GM21381 (cell line): ENCODE measurements around the gene FAM217B.
"Not testable (repeated sequence)": the region's sequence is repeated elsewhere in the genome, so short reads cannot be mapped to it uniquely, and the experiment has no call there.

Experiments
- ATAC-seq: cut with Tn5 transposase; IDR thresholded peaks from one replicate; pipeline ENCODE4 v1.9.1; 2021; ENCODE audit warnings: mild to moderate bottlenecking, moderate library complexity; ENCODE audit not compliant: unreplicated experiment

FAM217B gene

GRCh38 chr20:59938696-59939051 lies 1.5 kb upstream of the FAM217B start:
- ATAC-seq: no peak

DNA sequence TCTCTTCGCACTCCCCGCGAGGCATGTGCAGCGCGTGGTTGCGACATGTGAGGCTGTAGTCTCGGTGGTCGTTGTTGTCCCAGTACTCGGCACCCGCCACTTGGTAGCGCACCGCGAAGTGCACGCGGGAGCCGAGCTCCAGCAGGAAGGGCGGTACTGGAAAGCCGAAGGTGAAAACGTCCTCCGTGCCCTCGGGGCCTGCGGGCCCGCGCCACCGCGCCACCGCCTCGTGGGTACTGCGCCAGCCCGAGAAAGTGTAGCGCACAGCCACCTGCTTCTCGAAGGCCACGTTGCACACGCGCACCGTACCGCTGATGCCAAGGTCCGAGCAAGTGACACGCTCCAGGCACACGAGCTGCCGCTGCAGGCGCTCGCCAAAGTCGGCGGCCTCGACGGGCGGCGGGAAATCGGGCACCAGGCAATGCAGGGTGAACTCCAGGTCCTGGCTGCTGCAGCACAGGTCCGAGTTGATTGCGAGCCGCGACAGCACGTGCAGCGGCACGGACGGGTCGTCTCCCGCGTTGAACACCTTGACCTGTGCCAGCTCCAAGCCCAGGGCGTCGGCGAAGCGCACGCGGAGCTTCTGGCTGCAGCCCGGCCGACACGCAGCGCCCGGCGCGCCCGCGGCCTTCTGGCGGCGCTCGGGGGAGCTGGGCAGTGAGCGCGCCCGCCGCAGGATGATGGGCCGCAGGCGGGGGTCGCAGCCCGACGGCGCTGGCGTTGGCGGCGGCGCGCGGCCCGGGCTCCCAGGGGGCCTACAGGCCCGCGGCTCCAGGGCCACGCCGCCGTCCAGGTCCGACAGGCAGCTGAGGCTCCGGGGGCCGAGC lies 924 bp upstream of the FAM217B start:
- peak; percentile 3 for ATAC-seq

- peak; percentile 34 for ATAC-seq
These were observed 385 bp upstream of the FAM217B start for GRCh38 chr20:59939879-59940128.

DNA sequence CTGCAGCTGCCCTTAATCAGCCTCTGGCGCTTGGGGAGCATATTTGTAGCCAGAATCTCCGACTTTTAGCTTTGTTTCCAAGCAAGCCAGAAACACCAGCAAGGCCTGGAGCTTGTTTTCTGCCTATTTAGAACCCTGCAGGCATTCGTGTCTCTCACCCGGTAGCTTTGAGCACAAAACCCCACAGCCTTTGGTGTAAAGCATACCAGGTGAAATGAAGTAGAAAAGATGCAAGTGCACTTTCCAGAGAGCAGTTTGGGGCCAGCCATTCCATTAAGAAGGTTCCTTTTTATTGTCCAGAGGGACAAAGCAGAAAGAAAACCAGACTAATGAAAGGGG lies 736 bp downstream of the FAM217B start:
- ATAC-seq: peak; percentile 8

- ATAC-seq: no peak
These were observed 2.1 kb downstream of the FAM217B start for GRCh38 chr20:59942245-59942644.

- no peak for ATAC-seq
These were observed 4.5 kb downstream of the FAM217B start for GRCh38 chr20:59944726-59945125.

DNA sequence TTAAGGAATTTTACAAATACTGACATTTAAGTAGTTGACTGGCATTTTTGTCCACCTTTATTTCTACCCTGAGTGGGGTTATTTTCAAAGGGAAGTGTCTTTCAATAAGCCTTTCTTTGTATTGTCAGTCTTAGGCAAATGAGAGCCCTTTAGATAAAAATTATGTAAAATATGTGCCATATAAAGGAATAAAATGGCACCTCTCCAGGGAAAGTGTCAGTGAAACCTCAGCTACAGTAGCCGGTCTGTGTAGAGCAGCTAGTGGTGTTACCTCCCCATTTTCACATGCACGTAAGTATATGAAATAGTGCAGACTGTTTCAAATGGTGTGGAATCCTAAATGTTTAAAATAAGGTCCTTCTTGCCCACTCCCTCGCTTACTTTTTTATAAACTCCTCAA lies 5.0 kb downstream of the FAM217B start:
- no peak for ATAC-seq

DNA sequence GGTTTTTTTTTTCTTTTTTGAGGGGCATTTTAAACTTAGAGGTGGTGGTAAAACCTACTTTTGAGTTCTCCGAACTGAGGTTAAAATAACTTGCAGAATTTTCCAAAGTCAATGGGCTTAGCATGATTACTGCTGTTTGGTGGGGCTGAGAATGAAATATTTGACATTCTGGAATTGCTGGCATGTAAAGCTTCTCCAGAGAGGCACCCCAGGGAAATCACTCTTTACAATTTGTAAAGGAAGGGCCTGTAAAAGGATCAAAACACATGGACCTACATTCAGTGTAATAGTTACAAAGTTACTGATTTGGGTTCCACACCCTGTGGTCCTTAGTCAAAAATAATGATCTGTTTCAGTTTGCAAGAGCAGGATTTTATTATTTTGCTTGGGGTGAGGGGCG lies 5.5 kb downstream of the FAM217B start:
- ATAC-seq: no peak

DNA sequence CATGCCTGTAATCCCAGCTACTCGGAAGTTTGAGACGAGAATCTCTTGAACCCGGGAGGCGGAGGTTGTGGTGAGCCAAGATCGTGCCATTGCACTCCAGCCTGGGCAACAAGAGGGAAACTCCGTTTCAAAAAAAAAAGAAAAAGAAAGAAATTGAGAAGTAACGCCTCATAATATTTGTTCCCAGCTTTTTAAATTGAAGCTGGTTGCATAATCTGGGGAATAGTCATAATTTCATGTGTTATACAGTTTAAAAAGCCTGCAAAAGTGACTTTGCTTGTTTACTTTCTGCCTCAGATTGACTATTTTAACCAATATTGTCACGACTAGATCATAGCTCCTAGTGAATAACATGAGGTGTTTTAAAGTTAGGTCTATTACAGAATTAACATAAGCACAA lies 7.2 kb downstream of the FAM217B start:
- no peak for ATAC-seq

DNA sequence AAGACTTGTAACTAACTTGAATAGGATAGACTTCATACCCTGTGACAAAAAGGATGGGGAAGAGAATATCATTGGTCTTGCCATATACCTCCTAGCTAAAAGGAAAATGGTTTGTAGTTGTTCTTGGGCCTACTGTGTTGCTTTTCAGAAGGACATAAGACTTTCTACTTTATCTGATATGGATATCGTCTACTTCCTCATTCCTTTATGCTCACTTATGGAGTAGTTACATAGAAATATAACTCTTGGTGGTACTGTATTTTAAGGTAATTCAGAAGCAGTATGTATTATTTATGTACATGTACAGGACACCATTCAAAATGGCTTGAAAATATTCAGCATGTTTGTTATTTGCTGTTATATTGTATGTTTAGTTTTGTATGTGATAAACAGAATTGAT lies 8.0 kb downstream of the FAM217B start:
- no peak for ATAC-seq

DNA sequence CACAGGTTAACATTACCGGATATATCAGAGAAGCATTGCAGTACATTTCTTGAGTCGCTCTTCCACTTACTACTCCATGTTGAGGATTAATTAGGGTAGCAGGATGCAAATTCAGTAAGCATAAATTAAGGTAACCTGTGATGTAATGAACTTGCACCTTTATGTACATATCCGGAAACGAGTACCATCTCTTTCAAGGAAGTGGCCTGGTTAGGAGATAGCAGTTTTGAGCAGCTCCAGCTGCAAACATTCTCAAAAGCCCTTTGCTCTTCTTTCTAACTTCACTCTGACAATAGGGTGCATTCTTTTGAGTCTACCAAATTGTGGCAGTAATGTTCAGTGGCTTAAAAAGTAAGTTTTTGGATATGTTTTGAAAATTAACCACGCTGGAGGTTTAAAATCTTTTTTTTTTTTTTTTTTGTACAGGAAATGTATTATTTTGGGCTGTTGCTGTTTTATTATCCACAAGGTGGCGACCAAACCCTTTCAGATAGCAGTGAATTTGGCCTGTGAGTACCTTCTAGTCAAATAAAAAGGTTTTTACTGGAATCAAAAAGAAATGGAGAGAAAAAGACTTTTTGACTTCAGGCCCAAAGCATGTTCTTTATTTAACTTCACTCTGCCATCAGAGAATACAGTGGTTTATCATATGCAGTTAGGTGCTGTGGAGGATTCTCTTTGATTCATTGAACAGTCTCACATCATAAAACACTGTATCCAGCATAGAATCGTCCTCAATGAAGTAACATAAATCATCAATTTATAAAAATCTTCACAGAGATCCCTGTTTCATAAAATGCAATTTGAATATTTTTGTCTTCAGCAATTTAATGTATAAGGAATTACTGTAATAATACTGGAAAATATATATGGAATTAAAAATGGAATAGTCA lies 8.9 kb downstream of the FAM217B start:
- no peak for ATAC-seq

GRCh38 chr20:59949911-59950310 lies 9.7 kb downstream of the FAM217B start:
- no peak for ATAC-seq

DNA sequence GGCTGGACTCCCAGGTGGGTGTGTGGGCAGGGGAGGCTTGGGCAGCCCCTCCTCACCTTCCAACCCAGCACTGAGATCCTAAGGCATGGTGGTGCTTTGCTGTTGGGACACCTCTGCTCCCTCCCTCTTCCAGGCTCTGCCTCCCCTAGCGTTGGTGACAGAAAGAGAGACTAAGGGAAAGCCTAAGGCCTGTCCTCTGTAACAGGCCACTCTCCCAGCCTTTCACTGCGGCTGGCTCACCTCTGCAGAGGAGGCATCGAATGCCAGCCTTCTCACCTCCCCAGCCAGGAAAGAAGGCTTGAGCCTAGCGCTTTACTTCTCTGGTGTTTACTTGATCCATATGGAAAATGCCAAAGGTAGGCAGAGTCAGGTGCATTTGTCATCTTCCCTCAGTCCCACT lies 14.5 kb downstream of the FAM217B start:
- ATAC-seq: no peak

DNA sequence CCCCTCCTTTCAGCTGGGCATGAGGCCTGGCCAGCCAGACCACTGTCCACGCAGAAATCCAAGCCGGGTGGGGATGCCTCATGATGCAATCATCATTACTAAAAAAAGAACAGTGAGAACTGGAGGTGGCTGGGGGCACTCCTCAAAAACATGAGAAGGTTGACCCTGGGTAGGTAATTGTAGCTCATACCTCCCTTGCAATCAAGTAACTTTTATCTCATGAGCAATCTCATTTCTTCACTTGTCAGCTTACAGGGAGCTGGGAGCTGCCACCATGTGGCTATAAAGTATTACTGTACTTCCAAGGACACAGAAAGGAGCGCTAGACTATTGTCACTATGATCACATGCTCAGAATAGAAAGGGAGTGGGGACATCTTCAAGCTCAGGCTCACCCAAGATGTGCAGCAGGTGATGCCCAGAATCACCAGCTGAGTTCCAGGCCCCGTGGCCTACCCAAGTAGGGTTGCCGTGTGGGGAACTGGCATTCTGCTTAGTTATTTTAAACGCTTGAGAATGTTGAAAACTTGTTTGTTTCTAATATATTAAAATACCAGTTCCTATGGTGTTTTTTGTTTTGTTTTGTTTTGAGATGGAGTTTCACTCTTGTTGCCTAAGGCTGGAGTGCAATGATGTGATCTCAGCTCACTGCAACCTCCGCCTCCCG lies 15.1 kb downstream of the FAM217B start:
- ATAC-seq: no peak

DNA sequence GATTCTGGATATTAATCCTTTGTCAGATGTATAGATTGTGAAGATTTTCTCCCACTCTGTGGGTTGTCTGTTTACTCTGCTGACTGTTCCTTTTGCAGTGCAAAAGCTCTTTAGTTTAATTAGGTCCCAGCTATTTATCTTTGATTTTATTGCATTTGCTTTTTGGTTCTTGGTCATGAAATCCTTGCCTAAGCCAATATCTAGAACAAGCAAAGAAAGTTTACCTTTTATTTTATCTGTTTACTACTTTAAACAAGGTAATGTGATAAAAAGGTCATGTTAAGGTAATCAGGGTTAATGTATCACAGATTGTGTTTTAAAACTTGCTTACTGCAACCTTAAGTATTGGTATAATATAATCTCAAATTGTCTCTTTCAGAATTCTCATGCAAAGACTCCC lies 17.4 kb downstream of the FAM217B start:
- ATAC-seq: not testable (repeated sequence)

DNA sequence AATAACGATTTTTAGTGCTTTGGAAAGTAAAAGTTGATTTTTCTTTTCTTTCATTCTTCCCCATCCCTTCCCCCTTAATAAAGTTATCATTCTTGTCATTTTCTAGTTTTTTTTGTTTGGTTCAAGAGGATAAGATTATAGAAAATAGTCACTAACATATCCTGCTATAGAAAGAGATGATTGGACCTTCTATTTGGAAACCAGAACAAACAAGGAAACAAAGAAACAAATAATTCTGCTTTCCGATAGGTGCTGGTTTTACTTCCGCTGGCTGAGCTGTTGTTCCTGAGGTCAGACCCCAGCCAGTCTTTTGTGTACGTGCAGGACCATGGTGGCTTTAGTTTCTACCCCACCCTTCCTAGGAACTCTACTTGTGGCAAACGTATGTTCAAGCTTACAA lies 17.9 kb downstream of the FAM217B start, which contains the start of gene CDH26:
CDH26 (plus strand) TSS at position 301 of the 400 bp plus-strand sequence. CDS start 304 bp downstream, outside the sequence.
- no peak for ATAC-seq

DNA sequence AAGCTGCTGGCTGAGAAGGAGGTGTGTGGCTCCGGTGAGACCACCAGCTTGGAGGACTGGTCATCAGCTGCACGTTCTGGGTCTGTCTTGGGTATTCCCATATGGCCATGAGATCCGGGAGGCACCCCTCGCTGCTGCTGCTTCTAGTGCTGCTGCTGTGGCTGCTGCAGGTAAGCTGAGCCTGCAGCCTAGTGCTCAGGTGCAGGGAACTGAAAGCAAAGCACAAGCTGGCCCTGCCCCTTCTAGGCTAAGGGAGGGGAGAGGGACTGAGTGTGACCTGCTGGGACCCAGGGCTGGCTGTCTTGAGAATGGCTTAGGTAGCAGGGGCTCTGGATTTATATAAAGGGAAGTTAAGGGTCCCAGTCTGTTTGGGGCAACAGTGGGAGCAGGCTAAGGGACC lies 18.4 kb downstream of the FAM217B start:
- no peak for ATAC-seq

DNA sequence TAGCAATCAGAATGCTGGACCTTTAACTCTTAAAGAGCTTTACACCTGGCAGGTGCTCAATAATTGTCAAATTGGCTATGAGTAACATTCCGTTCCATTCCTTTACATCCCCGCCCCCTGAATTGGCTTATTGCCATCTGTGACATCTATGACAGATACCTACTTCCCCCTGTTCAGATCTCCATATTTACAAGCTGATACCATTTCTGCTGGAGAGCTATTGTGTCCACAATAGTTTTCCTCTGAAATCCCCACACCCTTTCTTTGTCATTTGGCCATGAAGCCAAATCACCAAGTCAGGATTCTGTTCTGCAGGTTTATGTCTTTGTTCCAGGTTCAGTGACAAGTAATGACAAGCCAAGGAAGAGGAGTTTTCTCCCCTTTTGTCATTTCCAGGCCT lies 21.2 kb downstream of the FAM217B start:
- ATAC-seq: no peak

- no peak for ATAC-seq
These were observed 22.0 kb downstream of the FAM217B start for GRCh38 chr20:59962155-59962554.

GRCh38 chr20:59966428-59966827 lies 26.2 kb downstream of the FAM217B start:
- ATAC-seq: no peak

DNA sequence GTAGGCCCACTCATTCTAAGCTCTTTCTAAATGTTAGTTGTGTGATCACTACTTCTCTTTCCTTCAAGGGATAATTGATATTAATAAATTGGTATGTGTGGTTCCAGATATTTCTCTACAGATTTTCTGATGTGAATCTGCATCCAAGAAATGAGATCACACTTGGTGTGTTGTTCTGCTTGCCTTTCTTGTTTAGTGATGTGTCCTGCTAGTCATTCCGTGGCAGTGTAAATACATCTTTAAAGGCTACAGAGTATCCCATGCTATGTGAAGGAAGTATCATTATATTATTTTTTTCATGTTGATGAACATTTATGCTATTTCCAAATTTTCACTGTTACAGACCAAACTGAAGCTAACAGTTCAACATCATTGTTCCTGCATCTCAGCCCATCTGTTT lies 31.2 kb downstream of the FAM217B start:
- no peak for ATAC-seq
